ENCODE measurements around the gene UTS2. TPM values are rescaled to one million over a fixed set of nuclear protein-coding genes. Genes with fewer than 3 reads are reported as not detected.

Gene UTS2, protein sequence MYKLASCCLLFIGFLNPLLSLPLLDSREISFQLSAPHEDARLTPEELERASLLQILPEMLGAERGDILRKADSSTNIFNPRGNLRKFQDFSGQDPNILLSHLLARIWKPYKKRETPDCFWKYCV
- total RNA-seq, result not detected

DNA sequence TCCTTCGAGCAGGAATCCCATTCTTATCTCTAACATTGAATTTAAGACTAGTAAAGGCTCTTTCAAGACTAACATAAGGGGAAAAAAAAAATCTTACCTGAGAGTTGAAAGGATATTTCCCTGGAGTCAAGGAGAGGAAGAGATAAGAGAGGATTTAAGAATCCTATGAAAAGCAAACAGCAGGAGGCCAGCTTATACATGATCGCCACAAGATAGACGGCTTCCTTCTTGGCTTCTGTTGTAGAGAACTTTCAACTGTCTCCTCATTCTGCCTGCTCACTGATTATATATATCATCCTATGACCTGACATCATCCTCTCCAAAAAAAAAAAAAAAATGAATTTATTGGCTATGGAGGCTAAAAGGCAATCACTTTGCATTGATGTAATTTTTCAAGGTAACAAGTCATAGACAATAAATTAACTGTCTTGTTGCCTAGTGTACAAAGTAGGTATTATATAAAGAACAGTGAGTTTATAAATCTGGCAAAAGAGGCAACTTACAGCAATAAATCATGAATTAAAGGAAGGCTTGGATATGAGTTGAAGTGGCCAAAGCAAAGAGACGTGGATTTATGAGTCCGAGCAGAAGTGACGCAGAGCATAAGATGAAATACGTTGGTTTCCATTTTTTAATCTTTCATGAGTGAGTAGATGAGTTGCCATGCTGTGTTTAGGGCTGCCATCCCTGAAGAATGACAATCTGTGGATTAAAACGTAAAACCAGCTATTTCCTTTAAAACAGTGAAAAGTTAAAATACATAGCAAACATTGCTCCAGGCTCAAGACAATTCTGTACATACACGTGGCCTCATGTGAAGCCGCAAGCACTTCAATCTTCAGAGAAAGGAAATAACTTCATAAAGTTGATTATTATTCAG, at the start of gene UTS2:
Gene UTS2 (minus strand): TSS at position 262 of the 880 bp plus-strand sequence. CDS start 62 bp downstream, at position 200.

Other genes with a start within 250 kb of the UTS2 start
- gene VAMP3, start 81.8 kb downstream of the UTS2 start, total RNA-seq, result 22.2 TPM
- 6.9 TPM for gene PER3, start 68.8 kb downstream of the UTS2 start, total RNA-seq
- gene TNFRSF9, start 87.8 kb upstream of the UTS2 start, total RNA-seq, result not detected
- gene PARK7, start 108.6 kb upstream of the UTS2 start, total RNA-seq, result 113 TPM
- 20.3 TPM for gene ERRFI1, start 173.2 kb upstream of the UTS2 start, total RNA-seq

All from parietal lobe (tissue), 1 donor.